Hindlimb muscle (tissue), 1 donor: Measurements from ENCODE around the gene MORC1. TPM values are rescaled to one million over a fixed set of nuclear protein-coding genes. Genes with fewer than 3 reads are reported as not detected.

Experiments used
- DNase-seq: peaks from one replicate; pipeline ENCODE4 v3.0.0-alpha.2; 2013
- polyA plus RNA-seq: library from polyadenylated mRNA; unstranded; fragments of 120-200 nt; gene quantifications from one replicate; pipeline ENCODE4 v1.2.1, GENCODE V29; 2013; ENCODE audit not compliant: insufficient read length

The MORC1 gene
- polyA plus RNA-seq, 1 donor: not detected

GRCh38 chr3:109025896-109026295 is 92.0 kb downstream of the MORC1 start:
- no peak for DNase-seq

DNA sequence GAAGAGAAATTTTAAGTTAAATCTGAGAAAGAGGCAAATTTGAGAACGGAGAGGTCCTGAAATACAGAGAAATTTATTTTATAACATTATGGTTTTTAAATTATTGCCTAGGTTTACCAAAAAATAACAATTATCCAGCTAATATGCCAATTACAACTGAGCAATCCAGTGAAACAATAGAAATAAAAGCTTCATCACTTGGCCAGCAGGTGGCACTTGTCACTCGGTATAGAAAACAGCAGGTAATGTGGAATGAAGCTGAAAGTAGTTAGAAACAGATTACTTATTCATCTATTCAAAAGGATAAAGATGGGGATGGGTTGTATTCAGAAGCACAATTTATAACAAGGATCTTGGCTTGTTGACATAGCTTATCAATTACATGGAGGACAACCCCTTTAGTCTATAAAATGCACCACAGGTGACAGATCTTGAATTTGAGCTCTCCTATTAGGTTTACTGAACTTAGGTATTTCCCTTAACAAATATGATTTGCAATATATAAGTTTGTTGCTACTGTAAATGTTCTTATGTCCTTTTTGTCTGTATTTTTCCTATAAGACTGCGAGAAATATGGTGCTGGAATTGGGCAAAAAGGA is 94.2 kb downstream of the MORC1 start:
- DNase-seq: peak; percentile 15

DNA sequence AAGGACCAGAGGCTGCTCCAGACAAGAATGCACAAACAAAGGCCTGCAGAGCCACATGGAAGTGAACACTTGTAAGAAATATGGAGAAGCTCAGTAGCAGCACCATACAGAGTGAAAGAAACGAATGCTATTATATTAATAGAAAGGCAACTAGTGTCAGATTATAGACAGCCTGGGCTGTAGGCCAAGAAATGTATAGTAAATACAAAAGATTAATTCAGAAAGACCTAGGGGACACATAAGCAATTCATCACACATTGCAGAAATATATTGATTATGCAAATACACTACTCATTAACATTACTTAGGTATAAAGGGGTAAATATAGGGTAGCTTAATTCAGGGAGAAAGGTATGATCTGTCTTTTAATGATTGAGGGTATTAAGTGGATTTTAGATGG is 94.8 kb downstream of the MORC1 start:
- no peak for DNase-seq

- no peak for DNase-seq
Measured at GRCh38 chr3:109021556-109021955, 96.4 kb downstream of the MORC1 start.

DNA sequence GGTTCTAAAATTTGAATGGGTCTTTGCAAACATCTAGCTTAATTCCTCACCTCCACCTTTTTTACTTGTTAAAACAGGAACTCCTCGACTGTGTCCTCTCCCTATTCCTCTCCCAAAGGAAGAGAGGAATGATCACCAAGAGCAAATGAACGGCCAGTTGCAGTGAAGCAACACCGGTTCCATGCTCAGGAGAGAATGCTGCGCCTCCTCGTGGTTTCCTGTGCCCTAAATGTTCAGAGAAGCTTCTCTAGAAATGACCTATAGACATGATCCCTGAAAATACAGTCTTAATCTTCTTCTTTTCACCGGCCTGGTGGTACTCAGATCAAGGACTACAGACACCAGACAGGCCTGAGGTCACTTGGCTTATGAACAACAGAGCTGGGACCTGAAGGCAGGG is 99.1 kb downstream of the MORC1 start:
- no peak for DNase-seq

DNA sequence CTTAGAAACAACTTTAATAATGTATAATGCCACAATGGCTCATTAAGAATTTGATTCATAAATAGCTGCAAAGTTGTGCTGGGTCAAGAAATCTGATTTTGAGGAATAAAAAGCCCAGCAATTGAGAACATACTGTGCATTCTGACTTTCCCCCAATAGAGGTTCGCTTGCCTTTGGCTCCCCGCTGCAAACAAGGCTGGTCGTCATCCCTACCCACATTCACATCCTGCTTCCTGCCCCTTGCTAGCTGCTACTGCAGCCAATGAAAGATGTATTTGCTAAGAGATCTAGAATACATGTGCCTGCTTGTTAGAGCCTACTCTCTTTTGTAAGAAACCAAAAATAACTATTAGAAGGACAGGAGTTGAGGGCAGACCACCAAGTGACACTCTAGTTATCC is 112.5 kb downstream of the MORC1 start:
- DNase-seq: no peak

DNA sequence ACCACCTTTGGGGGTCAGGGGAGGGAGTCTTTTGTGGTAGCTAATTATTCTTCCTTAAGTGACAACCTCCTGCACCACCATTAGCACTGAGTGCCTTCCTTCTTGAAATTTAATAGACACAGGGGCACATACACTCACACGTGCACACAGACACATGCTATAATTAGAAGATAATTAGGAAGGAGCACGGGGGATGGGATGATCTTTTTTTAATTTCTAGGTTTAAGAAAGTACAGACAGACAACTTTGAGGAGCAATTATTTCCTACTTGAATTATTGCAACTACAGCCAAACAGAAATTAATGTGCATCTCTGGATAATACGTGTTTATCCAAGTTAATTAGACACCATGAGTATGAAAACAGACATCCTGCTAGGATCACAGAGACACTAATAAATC is 119.5 kb downstream of the MORC1 start:
- no peak for DNase-seq

- no peak for DNase-seq
Measured at GRCh38 chr3:108985844-108986243, 132.1 kb downstream of the MORC1 start.

DNA sequence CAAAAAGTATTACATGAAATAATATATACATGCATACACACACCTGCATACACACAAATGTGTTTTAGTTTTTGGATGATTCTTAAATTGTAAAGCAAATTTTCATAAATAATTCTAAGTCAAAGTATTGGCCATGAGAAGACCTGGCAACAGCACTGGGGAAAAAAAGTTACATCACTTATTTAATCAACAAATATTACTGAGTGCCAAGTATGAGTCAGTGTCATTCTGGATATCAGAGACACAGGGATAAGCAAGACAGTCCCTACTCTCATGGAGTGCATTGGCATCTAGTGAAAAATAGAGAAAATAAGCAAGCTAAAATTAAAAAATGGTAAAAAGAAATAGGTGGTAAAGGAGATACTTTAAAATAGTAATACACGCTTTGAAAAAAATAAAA is 134.9 kb downstream of the MORC1 start:
- DNase-seq: no peak

- DNase-seq: no peak
Measured at GRCh38 chr3:108976058-108976457, 141.9 kb downstream of the MORC1 start.

DNA sequence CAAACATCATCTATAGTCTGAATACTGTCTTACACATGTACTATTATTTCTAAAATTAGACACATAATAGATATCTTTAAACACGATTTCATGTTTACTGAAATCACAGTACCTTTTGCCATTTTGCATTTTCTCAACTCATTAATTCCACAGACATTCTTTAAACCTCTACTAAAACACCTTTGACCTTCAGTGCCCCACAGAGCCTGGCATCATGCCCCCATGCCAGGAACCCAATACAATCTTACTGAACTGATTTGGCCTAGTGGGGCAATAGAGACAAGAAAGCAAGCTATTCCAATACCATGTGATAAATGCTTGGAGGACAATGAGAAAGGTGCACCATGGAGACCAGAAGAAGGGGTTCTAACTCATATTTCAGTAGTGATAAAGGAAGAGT is 144.9 kb downstream of the MORC1 start:
- DNase-seq: no peak

DNA sequence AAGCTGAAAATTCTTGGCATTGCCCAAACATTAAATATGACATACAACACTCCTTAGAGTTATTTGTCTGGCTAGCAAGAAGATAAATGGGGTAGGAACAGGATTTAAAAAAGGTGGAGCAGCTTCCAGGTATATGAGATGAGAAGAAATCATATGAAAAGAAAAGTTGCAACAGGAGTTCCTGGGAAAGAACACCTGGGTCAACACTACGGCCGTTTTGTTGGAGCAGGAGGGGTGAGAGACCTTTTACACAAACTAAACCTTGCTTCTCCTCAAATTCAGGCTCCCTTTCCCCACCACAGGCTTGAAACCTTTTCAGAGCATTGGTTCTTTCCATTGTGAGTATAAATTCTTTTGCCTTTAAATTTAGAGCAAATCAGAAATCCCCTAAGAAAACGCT is 145.5 kb downstream of the MORC1 start:
- no peak for DNase-seq

DNA sequence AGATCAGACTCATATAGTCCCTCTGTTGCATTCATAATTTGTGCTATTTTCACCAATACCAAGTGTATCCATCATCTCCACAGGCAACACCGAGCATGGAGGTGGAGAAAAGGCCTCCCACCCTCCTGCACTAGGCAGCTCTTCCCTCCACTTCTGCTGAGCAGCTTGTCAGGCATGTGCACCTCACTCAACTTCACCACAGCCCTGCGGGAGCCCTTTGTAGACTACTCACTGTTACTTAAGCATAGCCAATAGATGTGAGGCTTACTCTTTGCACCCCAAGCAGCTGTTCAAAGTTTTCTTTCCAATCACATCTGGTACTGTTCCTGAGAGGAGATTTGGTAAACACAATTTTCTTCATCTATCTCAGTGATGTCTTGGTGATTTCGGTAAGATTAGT is 147.4 kb downstream of the MORC1 start:
- DNase-seq: no peak

DNA sequence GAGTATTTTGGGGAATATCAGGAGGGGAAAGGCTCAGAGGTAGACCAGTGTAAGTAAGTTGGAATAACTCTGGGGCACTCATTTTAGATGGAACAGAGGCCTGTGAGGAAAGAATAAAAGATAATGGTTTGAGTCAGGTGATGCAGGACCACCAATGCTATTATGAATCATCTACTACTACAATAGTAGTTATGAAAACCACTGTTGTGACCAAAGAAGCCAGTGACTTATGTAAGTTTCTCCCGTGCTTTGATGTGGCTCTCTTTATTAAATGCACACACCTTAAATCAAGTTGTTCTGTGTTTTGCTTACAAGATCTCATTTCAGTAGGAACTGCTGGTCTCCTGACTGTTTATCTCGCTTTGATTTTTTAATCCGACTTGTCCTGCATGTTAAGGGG is 151.2 kb downstream of the MORC1 start:
- DNase-seq: no peak

DNA sequence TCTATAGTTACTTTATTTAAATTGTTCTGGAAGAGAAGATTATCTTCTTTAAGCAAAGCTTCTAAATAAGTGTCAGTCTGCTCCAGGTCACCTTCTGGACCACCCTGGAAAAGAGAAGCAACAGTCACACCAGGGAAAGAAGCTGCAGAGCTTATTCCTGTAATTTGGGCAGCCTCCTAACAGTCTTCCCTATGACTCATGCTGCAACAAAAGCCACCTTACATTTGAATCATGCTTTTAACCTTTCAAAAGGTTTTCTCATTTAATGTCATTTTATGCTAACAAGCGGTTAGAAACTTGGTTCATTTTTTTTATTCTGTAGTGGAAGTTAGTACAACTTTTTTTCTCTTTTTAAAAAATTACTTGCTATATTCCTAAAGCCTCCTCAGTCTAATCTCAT is 158.9 kb downstream of the MORC1 start:
- no peak for DNase-seq

- no peak for DNase-seq
Measured at GRCh38 chr3:108953700-108954099, 164.2 kb downstream of the MORC1 start, which contains the start of gene GUCA1C. Gene GUCA1C (minus strand): TSS chr3:108953879. CDS start chr3:108953762, 117 bp downstream.

- no peak for DNase-seq
Measured at GRCh38 chr3:108953210-108953609, 164.7 kb downstream of the MORC1 start.

DNA sequence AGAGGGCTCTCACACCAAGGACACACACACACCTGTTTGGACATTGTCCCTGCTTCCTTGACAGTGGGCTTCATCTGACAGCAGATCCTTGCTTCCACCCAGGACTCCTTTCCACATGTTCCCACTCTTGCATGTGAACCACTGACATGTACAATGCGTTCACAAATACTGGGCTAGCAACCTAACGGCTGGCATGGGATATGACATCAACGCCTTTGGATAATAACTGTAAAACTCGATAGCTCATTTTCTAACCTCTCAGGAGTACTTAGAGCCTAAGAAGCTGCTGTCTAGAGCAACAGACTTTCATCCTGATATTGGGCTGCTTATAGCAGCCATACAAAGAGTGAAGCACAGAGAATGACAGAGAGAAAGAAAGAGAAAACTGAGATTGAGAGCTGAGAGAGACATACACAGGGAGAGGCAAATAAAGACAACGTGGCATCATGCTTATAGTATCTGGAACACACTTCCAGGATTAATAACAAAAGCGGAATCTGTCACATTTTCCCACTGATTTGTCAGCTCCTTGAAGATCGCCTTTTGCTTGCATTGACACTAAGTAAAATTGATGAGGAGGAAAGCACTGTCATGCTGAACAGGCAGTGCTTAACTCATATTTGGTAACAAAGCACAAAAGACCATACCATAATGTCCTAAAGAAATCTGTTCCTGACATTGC is 166.0 kb downstream of the MORC1 start:
- no peak for DNase-seq

GRCh38 chr3:108947855-108948254 is 170.1 kb downstream of the MORC1 start:
- no peak for DNase-seq

DNA sequence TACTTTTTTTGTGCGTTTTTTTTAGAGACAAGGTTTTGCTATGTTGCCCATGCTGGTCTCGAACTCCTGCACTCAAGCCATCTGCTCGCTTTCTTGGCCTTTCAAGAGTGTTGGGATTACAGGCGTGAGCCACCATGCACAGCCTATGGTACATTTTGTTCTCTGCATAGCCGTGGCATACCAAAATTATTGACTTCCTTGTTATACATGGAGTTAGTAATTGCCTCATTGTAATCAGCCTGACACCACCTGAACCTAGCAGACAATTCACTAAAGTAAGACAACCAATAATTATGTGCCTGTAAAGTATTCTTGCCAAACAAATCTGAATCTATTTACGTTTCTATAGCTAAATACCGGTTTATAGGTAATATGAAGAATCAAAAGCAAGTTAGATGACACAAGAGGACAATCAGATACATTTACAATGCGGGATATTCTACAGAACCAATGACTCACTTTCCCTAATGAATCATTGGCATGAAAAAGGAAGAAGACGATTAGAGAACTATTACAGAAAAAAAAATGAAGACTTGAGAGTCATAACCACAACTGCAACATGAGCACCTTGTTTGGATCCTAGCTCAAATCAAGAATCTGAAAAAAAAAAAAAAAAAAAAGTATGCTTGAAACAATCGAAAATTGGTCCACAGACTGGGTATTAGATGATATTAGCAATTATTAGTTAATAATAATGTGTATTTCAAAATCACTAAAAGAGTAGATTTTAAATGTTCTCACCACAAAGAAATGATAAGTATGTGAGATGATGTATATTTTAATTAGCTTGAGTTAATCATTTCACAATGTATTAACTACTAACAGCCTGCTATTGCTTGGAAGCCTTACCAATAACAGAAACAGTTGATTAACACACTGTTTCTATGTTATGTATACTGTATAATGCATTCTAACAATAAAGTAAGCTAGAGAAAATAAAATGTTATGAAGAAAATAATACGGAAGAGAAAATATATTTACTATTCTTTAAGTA is 171.3 kb downstream of the MORC1 start:
- DNase-seq: no peak

GRCh38 chr3:108940568-108941263 is 177.2 kb downstream of the MORC1 start:
- no peak for DNase-seq

- no peak for DNase-seq
Measured at GRCh38 chr3:108940166-108940565, 177.8 kb downstream of the MORC1 start.
